Measurements from ENCODE around the gene RSRP1.
"Not testable (repeated sequence)": the region's sequence is repeated elsewhere in the genome, so short reads cannot be mapped to it uniquely, and the experiment has no call there.

RSRP1 gene

DNA sequence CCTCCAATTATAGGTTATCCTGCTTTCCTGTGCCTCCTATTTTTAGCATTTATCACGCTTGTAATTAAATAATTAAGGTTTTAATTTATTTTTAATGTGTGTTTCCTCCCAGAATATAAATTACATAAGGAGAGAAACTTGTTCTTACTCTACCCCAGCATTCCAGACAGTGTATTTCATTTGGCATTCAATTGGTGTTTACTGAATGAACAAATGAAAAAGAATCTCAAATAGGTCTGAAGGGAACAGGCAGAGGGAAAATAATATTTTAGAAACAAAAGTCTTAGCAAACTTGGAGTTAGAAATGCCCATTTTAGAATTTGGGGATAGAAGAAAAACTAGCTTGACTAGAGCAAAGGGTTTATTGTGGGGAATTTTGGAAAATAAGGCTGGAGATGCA, 9.9 kb upstream of the RSRP1 start:
- DNase-seq (ENCODE audit: low read depth in 2 of 2, low spot score in 1 of 2): no peak

DNA sequence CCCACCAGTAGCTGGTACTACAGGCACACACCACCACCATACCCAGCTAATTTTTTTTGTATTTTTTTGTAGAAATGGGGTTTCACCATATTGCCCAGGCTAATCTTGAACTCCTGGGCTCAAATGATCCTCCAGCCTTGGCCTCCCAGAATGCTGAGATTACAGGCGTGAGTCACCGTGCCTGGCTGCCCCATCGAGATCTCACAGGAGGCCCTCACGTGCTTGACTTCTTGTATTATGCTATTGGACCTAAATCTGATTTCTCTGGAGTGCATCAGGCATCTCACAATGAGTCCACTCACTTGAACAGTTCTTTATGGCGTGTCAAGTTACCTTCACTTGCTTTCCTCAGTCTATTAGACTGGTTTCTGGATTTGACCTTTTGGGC, 9.3 kb upstream of the RSRP1 start:
- no peak for DNase-seq (ENCODE audit: low read depth in 2 of 2, low spot score in 1 of 2)

DNA sequence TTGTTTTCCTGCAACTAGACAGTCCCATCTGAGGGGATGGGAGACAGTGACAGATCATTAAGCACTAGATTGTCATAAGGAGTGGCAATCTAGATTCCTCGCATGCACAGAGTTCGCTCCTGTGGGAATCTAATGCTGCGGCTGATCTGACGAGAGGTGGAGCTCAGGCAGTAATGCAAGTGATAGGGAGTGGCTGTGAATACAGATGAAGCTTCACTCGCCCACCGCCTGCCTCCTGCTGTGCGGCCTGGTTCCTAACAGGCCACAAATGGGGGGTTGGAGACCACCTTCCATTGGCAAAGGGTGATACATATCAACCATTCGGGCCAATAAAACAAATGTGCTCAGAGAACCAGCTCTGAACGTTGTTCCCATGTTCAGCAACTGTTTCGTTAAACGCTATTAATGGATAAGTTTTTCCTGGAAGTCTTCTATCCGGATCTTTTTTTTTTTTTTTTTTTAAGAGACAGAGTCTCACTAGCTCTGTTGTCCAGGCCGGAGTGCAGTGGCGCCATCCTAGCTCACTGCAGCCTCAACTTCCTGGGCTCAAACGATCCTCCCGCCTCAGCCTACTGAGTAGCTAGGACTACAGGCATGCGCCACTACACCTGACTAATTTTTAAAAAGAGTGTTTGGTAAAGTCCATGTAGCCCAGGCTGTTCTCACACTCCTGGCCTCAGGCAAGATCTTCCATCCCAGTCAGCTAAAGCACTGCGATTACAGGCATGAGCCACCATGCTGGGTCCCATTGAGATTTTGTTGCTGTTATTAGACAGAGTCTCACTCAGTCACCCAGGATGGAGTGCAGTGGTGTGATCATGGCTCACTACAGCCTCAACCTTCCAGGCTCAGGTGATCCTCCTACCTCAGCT, 8.7 kb upstream of the RSRP1 start:
- no peak for DNase-seq (ENCODE audit: low read depth in 2 of 2, low spot score in 1 of 2)

DNA sequence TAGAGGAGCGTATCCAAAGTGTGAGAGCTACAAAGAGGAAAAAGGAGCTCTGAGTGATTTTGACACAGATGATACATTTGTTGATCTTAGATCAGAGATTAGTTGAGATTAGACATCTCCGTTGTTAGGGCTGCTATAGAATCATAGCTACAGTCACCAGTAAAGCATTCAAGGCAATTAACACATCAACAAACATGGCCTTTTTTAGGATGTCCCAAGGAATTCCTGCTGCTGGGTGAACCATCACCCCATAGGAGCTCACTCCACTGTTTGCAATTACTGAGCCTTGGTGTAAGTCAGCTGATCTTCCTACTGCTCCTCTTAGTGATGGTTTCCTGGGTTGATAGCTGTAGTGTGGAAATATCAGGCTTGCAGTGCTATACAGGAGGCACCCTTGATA, 6.7 kb upstream of the RSRP1 start:
- DNase-seq (ENCODE audit: low read depth in 2 of 2, low spot score in 1 of 2): no peak

GRCh38 chr1:25247829-25248754, 838 bp upstream of the RSRP1 start:
- no peak for DNase-seq (ENCODE audit: low read depth in 2 of 2, low spot score in 1 of 2)

GRCh38 chr1:25246600-25247023, 642 bp downstream of the RSRP1 start:
- DNase-seq (ENCODE audit: low read depth in 2 of 2, low spot score in 1 of 2): no peak

GRCh38 chr1:25245809-25246599, 1.2 kb downstream of the RSRP1 start:
- no peak for DNase-seq (ENCODE audit: low read depth in 2 of 2, low spot score in 1 of 2)

- no peak for DNase-seq (ENCODE audit: low read depth in 2 of 2, low spot score in 1 of 2)
Measured at GRCh38 chr1:25245393-25245792, 1.9 kb downstream of the RSRP1 start.

DNA sequence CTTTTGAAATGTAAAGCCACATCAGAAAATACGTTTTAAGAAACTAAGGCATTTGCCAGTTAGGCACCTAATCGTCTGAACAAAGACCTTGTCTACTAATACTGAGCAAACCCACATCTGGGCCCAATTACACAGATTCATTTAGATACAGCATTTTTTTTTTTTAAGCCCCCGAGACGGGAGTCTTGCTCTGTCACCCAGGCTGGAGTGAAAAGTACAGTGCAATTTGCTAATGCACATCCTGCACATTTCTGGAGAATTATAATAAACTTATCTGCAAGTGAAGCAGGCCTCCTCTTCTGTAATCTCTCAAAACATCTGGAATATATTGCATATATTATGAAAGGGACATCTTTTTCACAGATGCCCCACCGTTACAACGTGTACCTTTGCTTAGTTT, 3.3 kb downstream of the RSRP1 start:
- DNase-seq (ENCODE audit: low read depth in 2 of 2, low spot score in 1 of 2): no peak

DNA sequence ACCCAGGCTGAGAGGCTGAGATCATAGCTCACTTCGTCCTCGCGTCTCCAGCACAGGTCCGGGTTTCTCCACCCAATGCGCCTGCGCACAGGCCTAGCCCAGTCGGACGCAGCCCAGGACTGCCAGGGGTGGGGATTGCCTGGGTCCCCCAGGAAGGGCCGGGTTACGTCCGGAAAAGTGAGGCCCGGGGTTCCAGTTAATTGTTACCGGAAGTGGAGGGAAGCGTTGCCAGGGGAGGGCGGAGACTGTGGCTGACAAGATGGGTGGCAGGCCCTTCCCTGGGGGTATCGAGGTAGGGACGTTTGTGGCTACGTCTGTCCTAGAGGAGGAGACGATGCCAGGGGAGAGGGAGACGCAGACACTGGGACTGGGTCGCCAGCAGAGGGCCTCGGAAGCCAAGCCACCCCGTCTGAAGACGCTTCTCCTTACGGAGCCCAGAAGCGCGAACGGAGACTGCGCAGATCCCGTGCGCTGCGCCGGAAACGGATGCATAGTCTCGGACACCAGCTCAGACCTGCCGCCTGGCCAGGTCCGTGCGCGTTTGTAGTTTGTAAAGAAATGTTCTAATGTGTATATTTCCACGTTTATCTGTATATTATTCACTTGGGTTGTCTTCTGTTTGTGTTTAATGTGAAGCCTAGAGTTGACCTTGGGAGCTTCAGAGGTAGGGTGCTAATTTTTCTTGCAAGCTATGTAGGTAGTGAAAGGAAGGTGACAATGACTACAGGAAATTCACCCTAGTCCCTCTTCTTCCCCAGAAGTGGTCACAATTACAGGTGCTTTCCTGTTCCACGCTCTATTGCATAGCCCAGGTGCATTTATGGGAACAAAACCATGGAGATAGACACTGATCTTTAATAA, 7.3 kb downstream of the RSRP1 start:
- peak; percentile 67 to 76 for DNase-seq (ENCODE audit: low read depth in 2 of 2, low spot score in 1 of 2)

DNA sequence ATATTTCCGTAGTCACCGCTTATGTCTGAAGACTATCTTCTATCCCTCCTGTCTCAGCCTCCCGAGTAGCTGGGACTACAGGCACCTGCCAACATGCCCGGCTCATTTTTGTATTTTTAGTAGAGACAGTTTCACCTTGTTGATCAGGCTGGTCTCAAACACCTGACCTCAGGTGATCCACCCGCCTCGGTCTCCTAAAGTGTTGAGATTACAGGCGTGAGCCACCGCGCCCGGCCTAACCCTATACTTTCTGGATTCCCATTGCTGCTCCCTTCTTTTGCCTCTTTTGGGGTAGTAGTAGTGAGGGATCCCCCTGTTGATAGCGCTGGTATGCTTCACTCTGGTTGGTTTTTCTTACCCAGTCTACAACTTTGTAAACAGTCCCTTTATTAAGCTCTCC, 9.2 kb downstream of the RSRP1 start:
- DNase-seq (ENCODE audit: low read depth in 2 of 2, low spot score in 1 of 2): no peak

- not testable (repeated sequence) for DNase-seq (ENCODE audit: low read depth in 2 of 2, low spot score in 1 of 2)
Measured at GRCh38 chr1:25236261-25236660, 11.0 kb downstream of the RSRP1 start.

DNA sequence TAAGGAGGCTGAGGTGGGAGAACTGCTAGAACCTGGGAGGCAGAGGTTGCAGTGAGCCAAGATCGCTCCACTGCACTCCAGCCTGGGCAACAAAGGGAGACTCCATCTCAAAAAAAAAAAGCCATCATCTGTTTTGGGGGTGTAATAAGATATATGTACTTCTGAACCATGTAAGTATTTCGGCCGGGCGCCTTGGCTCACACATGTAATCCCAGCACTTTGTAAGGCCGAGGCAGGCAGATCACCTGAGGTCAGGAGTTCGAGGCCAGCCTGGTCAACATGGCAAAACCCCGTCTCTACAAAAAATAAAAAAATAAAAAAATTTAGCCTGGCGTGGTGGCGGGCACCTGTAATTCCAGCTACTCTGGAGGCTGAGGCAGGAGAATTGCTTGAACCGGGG, 11.8 kb downstream of the RSRP1 start:
- not testable (repeated sequence) for DNase-seq (ENCODE audit: low read depth in 2 of 2, low spot score in 1 of 2)

DNA sequence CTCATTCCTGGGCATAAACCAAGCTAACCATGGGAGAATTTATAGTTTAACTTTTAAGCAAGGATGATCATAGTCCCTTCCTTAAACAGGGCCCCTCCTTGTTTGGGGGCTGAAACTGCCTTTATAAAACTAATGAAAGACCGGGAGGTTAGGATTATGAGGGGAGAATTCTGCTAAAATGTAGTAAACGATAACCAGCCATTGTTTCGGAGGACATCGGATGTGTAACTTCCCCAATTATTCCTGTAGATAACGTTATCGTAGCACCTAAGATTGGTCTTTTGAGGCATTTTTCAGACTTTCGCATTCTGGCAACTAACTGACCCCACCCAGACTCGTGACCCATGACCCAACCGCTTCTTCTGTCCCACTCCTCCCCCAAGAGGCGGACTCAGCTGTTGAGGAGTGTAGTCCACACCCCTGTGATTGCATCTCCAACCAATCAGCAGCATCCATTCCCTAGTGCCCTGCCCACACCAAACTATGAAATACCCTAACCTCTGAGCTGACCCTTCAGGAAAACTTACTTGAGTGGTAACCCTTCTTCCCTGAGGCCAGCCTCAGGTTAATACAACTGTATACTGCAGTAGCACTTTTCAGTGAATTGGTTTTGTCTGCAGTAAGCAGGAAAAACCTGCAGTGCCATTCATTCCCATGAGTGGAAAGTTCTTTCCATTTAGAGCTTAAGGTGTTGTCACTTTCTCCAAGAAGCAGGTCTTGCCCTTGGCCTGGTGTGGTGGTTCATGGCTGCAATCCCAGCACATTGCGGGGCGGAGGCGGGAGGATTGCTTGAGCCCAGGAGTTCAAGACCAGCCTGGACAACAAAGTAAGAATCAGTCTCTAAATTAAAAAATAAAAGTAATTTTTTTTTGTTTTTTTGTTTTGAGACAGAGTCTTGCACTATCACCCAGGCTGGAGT, 14.1 kb downstream of the RSRP1 start:
- DNase-seq (ENCODE audit: low read depth in 2 of 2, low spot score in 1 of 2): no peak

DNA sequence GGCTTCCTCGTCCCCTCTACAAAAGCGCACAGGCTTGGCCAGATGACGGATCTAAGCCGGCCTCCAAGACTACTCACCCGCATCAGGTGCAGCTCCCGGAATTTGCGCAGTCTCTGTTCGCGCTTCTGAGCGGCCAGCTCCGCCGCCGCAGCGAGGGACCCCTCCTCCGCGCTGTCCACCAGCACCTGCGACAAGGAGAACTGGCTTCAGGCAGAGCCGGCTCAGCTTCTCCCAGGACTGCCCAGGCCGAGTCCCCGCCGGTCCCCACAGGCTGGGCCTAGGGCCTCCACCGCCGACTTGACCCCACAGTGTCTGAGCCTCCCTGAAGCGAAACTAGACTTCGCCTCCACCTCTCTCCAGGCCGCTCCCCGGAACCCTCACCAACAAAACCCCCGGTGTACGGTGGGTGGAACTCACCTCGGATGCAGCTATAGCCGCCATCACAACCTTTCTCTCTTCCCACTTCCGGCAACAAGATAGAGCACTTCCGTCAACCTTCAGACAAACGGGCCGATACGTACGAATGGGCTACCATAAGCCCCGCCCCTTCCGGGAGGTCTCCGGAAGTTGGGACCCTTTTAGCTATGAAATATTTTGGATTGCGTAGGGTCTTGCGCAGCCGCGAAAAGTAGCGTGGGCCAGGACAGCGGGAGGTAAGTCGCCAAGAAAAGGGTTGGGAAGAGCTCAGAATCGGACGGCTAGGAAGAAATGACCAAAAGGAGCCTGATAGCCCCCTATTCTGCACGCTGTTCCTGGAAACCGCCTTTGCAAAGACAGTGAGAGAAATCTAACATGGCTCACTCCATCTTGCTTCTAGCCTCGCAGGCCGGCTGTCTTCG, 15.0 kb downstream of the RSRP1 start, which contains the start of gene SYF2:
Gene SYF2, minus strand, starts transcription at position 476 of the 839 bp plus-strand sequence. Its CDS starts 35 bp downstream, at position 441.
- DNase-seq (ENCODE audit: low read depth in 2 of 2, low spot score in 1 of 2): peak; percentile 76 to 80

DNA sequence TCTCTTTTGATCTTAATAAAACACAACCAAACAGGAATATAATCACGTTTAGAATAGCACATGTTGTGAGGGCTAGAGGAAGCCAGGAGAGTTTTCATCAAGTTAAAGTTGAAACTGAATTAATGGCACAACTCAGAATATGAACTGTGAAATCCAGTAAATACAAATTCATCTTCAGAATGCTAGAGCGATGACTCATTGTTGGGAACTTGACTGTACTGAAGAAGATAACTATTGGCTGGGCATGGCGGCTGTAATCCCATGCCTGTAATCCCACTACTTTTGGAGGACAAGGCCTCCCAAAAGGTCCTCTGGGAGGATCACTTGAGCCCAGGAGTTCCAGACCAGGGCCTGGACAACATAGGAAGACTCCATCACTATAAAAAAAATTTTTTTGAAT, 23.8 kb downstream of the RSRP1 start:
- DNase-seq (ENCODE audit: low read depth in 2 of 2, low spot score in 1 of 2): no peak

DNA sequence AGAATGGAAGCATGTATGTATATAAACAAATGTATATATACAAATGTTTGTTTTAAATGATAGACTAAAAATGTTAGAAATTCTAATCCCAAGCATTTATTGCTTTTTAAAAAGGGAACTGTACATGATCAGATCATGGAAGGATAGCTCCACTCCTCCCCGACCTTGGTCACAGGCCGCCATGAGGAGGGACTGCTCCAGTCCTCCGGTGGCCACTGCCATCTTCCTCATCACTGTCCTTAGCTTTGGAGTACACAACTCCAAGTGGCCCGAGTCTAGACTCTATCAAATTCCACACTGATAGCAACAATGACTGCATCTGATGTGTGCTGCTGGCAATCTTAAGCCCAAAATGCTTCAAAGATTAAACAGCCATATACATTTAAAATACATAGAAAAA, 24.6 kb downstream of the RSRP1 start:
- DNase-seq (ENCODE audit: low read depth in 2 of 2, low spot score in 1 of 2): no peak

- no peak for DNase-seq (ENCODE audit: low read depth in 2 of 2, low spot score in 1 of 2)
Measured at GRCh38 chr1:25220666-25221065, 26.6 kb downstream of the RSRP1 start.

Data from stimulated activated CD8-positive, alpha-beta memory T cell treated with anti-CD3 and anti-CD28 coated beads, Interleukin-4, amount 100 ng/mL, for 1 hour (primary cell).